Measurements from ENCODE around the gene PDE3A. TPM values are rescaled to one million over a fixed set of nuclear protein-coding genes. Genes with fewer than 3 reads are reported as not detected.

Gene PDE3A
- total and polyA plus RNA-seq, 2 of the 4 experiments (the other 2 are of a cell fraction) = 0.09 to 0.18 TPM

DNA sequence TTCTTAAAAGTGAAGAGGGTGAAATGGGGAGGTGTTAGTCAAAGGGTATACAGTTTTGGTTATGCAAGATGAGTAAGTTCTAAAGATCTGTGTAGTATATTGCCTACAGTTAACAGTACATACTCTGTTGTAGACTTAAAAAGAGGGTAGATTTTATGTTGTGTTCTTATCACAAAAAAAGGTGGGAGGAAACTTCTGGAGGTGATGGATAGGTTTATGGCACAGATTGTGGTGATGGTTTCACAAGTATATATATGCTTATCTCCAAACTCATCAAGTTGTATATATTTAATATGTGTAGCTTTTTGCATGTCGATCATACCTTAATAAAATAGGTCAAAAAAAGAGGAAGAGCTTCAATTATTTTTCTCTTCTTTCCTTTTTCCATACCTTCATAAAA, 64.0 kb downstream of the PDE3A start:
- no TSS peak for BruUV-seq (replicated peaks)
- H3K23ac ChIP-seq (ENCODE audit: low read depth, low read length) = no peak overlapping the region
- H3K27ac ChIP-seq (ENCODE audit: insufficient read depth, low read length) = no peak overlapping the region
- WGBS, 2 experiments (ENCODE audit: extremely low coverage in 2 of 2, insufficient read length in 1 of 2) = no CpG with 5 or more reads among the region's 1 CpG
- no peak overlapping the region for H4K8ac ChIP-seq (ENCODE audit: low read depth in 2 of 2, low read length in 2 of 2)
- no peak overlapping the region for H2AK5ac ChIP-seq (ENCODE audit: low read depth, low read length)
- in situ Hi-C loops (cut with MboI; ENCODE audit: low sequenced_read_pairs) = no loop called here
- H3K9me3 ChIP-seq (ENCODE audit: control insufficient read depth, insufficient read depth, low read length) = no peaks in the 10 kb centered on the region
- CTCF ChIA-PET = interaction anchor here (0.5 kb wide), 1 partner anchor 169 kb away, joined by 4 read pairs; no protein-coding TSS in a partner anchor
- no peak overlapping the region for H4K5ac ChIP-seq (ENCODE audit: low read depth, low read length)
- no peak for DNase-seq
- H3K14ac ChIP-seq (replicated peaks; ENCODE audit: low read depth, low read length) = no peak overlapping the region
- no peak overlapping the region for H3K4me3 ChIP-seq (ENCODE audit: insufficient read depth, low read depth, low read length)
- H2AFZ ChIP-seq (replicated peaks; ENCODE audit: low read length, poor library complexity) = no peak overlapping the region
- dilution Hi-C loops (cut with HindIII; ENCODE audit: low sequenced_read_pairs, unreplicated experiment) = no loop called here
- no peaks in the 10 kb centered on the region for H3K79me1 ChIP-seq (ENCODE audit: low read depth in 1 of 2, low read length in 2 of 2)
- no peak overlapping the region for H3K56ac ChIP-seq (ENCODE audit: extremely low read depth, insufficient read depth, low read length)
- no peaks in the 10 kb centered on the region for H3K36me3 ChIP-seq (ENCODE audit: control insufficient read depth, insufficient read depth, low read length)
- POLR2A ChIA-PET (ENCODE audit: unreplicated experiment) = no interaction called here
- no peaks in the 10 kb centered on the region for H3K9me1 ChIP-seq (ENCODE audit: insufficient read depth, low read length)
- H3K4ac ChIP-seq (ENCODE audit: low read depth, low read length) = no peak overlapping the region
- no peak overlapping the region for H3K9ac ChIP-seq (ENCODE audit: low read depth, low read length)
- no peak for ATAC-seq (ENCODE audit: low read depth)
- TF ChIP-seq FOS (IDR thresholded peaks at IDR 0.05; ENCODE audit: low read depth, low read length) (no peak), MAZ (IDR thresholded peaks at IDR 0.05; ENCODE audit: borderline replicate concordance, low read depth, low read length) (no peak), SMC3 (IDR thresholded peaks at IDR 0.05; ENCODE audit: low read depth, low read length) (no peak), RCOR1 (IDR thresholded peaks at IDR 0.05; ENCODE audit: insufficient replicate concordance, low read length) (no peak), RFX5 (IDR thresholded peaks at IDR 0.05; ENCODE audit: low read depth, low read length) (no peak), RAD21 (IDR thresholded peaks at IDR 0.05; ENCODE audit: low read length) (no peak), MXI1 (IDR thresholded peaks at IDR 0.05; ENCODE audit: borderline replicate concordance, low read depth, low read length) (no peak), NFE2L2 (IDR thresholded peaks at IDR 0.05; ENCODE audit: low read depth, low read length) (no peak), CEBPB (IDR thresholded peaks at IDR 0.05; ENCODE audit: low read depth, low read length) (no peak), CHD1 (IDR thresholded peaks at IDR 0.05; ENCODE audit: low read depth, low read length) (no peak), BHLHE40 (IDR thresholded peaks at IDR 0.05; ENCODE audit: low read depth, low read length) (no peak), MAFK (IDR thresholded peaks at IDR 0.05; ENCODE audit: low read depth, low read length) (no peak)
- TF ChIP-seq, protein P1, sequence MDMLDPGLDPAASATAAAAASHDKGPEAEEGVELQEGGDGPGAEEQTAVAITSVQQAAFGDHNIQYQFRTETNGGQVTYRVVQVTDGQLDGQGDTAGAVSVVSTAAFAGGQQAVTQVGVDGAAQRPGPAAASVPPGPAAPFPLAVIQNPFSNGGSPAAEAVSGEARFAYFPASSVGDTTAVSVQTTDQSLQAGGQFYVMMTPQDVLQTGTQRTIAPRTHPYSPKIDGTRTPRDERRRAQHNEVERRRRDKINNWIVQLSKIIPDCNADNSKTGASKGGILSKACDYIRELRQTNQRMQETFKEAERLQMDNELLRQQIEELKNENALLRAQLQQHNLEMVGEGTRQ (IDR thresholded peaks at IDR 0.05; ENCODE audit: low read depth, low read length) = no peak
- TF ChIP-seq, protein P2, sequence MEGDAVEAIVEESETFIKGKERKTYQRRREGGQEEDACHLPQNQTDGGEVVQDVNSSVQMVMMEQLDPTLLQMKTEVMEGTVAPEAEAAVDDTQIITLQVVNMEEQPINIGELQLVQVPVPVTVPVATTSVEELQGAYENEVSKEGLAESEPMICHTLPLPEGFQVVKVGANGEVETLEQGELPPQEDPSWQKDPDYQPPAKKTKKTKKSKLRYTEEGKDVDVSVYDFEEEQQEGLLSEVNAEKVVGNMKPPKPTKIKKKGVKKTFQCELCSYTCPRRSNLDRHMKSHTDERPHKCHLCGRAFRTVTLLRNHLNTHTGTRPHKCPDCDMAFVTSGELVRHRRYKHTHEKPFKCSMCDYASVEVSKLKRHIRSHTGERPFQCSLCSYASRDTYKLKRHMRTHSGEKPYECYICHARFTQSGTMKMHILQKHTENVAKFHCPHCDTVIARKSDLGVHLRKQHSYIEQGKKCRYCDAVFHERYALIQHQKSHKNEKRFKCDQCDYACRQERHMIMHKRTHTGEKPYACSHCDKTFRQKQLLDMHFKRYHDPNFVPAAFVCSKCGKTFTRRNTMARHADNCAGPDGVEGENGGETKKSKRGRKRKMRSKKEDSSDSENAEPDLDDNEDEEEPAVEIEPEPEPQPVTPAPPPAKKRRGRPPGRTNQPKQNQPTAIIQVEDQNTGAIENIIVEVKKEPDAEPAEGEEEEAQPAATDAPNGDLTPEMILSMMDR (conservative IDR thresholded peaks at IDR 0.05; ENCODE audit: low read depth, low read length) = no peak
- TF ChIP-seq, protein P3, sequence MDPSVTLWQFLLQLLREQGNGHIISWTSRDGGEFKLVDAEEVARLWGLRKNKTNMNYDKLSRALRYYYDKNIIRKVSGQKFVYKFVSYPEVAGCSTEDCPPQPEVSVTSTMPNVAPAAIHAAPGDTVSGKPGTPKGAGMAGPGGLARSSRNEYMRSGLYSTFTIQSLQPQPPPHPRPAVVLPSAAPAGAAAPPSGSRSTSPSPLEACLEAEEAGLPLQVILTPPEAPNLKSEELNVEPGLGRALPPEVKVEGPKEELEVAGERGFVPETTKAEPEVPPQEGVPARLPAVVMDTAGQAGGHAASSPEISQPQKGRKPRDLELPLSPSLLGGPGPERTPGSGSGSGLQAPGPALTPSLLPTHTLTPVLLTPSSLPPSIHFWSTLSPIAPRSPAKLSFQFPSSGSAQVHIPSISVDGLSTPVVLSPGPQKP (IDR thresholded peaks at IDR 0.05; ENCODE audit: borderline replicate concordance, low read depth, low read length) = no peak
- intact Hi-C loops (cut with micrococcal nuclease) = no loop called here
- H2BK120ac ChIP-seq (ENCODE audit: low read depth, low read length) = no peak overlapping the region
- no peaks in the 10 kb centered on the region for H3K27me3 ChIP-seq (ENCODE audit: control insufficient read depth, insufficient read depth, low read length)
- H3K4me2 ChIP-seq (ENCODE audit: low read depth, low read length) = no peak overlapping the region
- no peak overlapping the region for H2BK20ac ChIP-seq (ENCODE audit: low read depth, low read length)
- H3K18ac ChIP-seq (ENCODE audit: low read depth, low read length) = no peak overlapping the region
- no peaks in the 10 kb centered on the region for H4K20me1 ChIP-seq (ENCODE audit: insufficient read depth, low read length)
- H3K4me1 ChIP-seq (ENCODE audit: control insufficient read depth, insufficient read depth, low read length) = no peaks in the 10 kb centered on the region
- H2BK5ac ChIP-seq (ENCODE audit: low read depth, low read length, poor library complexity, severe bottlenecking) = no peak overlapping the region
- no peak overlapping the region for H2AK9ac ChIP-seq (replicated peaks; ENCODE audit: low read depth, low read length, poor library complexity)
- H4K91ac ChIP-seq (ENCODE audit: insufficient read depth, low read depth, low read length) = no peak overlapping the region
- H2BK15ac ChIP-seq (ENCODE audit: low read depth, low read length) = no peak overlapping the region

Measured in IMR-90 (cell line).